ENCODE results near the gene HIC1.

The HIC1 gene

GRCh38 chr17:2042933-2043332, 12.0 kb upstream of the HIC1 start:
- H3K27me3 ChIP-seq (ENCODE audit: insufficient read depth, poor library complexity, severe bottlenecking), result no peaks in the 10 kb centered on the region
- no peak for TF ChIP-seq REST (IDR thresholded peaks at IDR 0.05; ENCODE audit: insufficient replicate concordance, low read depth)
- no peak for TF ChIP-seq POLR2AphosphoS5 (IDR thresholded peaks at IDR 0.05; ENCODE audit: low read depth)
- TF ChIP-seq SPI1 (IDR thresholded peaks at IDR 0.05; ENCODE audit: borderline replicate concordance, low read depth), result no peak
- no peak for TF ChIP-seq CTCF (IDR thresholded peaks at IDR 0.05; ENCODE audit: insufficient read depth, low read length)
- no peak for TF ChIP-seq GABPA (IDR thresholded peaks at IDR 0.05; ENCODE audit: low read depth)
- no peak for DNase-seq (ENCODE audit: low read depth in 1 of 2, low spot score in 1 of 2)
- no peak overlapping the region for H3K27ac ChIP-seq (replicated peaks)
- peak overlapping the region; percentile 65 for H3K4me3 ChIP-seq (replicated peaks; ENCODE audit: insufficient read depth, low read length)

- DNase-seq (ENCODE audit: low read depth in 1 of 2, low spot score in 1 of 2), result no peak
- TF ChIP-seq CTCF (IDR thresholded peaks at IDR 0.05; ENCODE audit: insufficient read depth, low read length) (no peak), GABPA (IDR thresholded peaks at IDR 0.05; ENCODE audit: low read depth) (no peak), SPI1 (IDR thresholded peaks at IDR 0.05; ENCODE audit: borderline replicate concordance, low read depth) (no peak), REST (IDR thresholded peaks at IDR 0.05; ENCODE audit: insufficient replicate concordance, low read depth) (no peak), POLR2AphosphoS5 (IDR thresholded peaks at IDR 0.05; ENCODE audit: low read depth) (no peak)
- Histone ChIP-seq H3K4me3 (replicated peaks; ENCODE audit: insufficient read depth, low read length) (no peak overlapping the region), H3K27me3 (ENCODE audit: insufficient read depth, poor library complexity, severe bottlenecking) (no peaks in the 10 kb centered on the region), H3K27ac (replicated peaks) (no peak overlapping the region)
Observed at GRCh38 chr17:2043785-2044184, 11.1 kb upstream of the HIC1 start.

- no peak overlapping the region for H3K27ac ChIP-seq (replicated peaks)
- no peak for DNase-seq (ENCODE audit: low read depth in 1 of 2, low spot score in 1 of 2)
- no peaks in the 10 kb centered on the region for H3K27me3 ChIP-seq (ENCODE audit: insufficient read depth, poor library complexity, severe bottlenecking)
- TF ChIP-seq CTCF (IDR thresholded peaks at IDR 0.05; ENCODE audit: insufficient read depth, low read length), result no peak
- TF ChIP-seq REST (IDR thresholded peaks at IDR 0.05; ENCODE audit: insufficient replicate concordance, low read depth), result no peak
- TF ChIP-seq GABPA (IDR thresholded peaks at IDR 0.05; ENCODE audit: low read depth), result no peak
- TF ChIP-seq SPI1 (IDR thresholded peaks at IDR 0.05; ENCODE audit: borderline replicate concordance, low read depth), result no peak
- TF ChIP-seq POLR2AphosphoS5 (IDR thresholded peaks at IDR 0.05; ENCODE audit: low read depth), result no peak
- H3K4me3 ChIP-seq (replicated peaks; ENCODE audit: insufficient read depth, low read length), result no peak overlapping the region
Observed at GRCh38 chr17:2044263-2044894, 10.5 kb upstream of the HIC1 start.

All from HL-60 (cell line).